Measurements from ENCODE around the gene KLHL26. TPM values are rescaled to one million over a fixed set of nuclear protein-coding genes. Genes with fewer than 3 reads are reported as not detected.

The KLHL26 gene
- total and polyA plus RNA-seq, 9 of the 15 experiments (the other 6 are each of a cell fraction or from before 2014, with no cell fraction given) = 0.13 to 13.3 (median 1.4) TPM

- no peak overlapping the region for H3K4me2 ChIP-seq (ENCODE audit: insufficient read depth, low read length)
- peaks cover 5% of the 10 kb centered on the region; the same call in 2 of the 3 replicates for H3K79me2 ChIP-seq (ENCODE audit: control insufficient read depth, insufficient read depth, low read length)
- no peaks in the 10 kb centered on the region for H3K27me3 ChIP-seq (ENCODE audit: control insufficient read depth in 2 of 2, insufficient read depth in 2 of 2, low read length in 2 of 2)
- no peak overlapping the region for H3K27ac ChIP-seq (ENCODE audit: extremely low read depth, low read depth, low read length)
- FAIRE-seq = no peak
- intact Hi-C loops (cut with micrococcal nuclease) = no loop called here
- ChIA-PET CTCF (ENCODE audit: low intra/inter-chr PET ratio) (no interaction called here), POLR2A (interaction anchor here (0.8 to 1.1 kb wide), 2 partner anchors 9 to 11 kb away, joined by 3 read pairs; no protein-coding TSS in a partner anchor)
- H3K9me3 ChIP-seq (replicated peaks; ENCODE audit: control insufficient read depth, insufficient read depth, low read depth, low read length) = no peaks in the 10 kb centered on the region
- no peak for TF ChIP-seq MAFK (IDR thresholded peaks at IDR 0.05; ENCODE audit: low read length)
- TF ChIP-seq, protein P1, sequence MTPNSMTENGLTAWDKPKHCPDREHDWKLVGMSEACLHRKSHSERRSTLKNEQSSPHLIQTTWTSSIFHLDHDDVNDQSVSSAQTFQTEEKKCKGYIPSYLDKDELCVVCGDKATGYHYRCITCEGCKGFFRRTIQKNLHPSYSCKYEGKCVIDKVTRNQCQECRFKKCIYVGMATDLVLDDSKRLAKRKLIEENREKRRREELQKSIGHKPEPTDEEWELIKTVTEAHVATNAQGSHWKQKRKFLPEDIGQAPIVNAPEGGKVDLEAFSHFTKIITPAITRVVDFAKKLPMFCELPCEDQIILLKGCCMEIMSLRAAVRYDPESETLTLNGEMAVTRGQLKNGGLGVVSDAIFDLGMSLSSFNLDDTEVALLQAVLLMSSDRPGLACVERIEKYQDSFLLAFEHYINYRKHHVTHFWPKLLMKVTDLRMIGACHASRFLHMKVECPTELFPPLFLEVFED (CRISPR knock-in tag; conservative IDR thresholded peaks at IDR 0.05) = no peak
- no peak for TF ChIP-seq BRD9 (IDR thresholded peaks at IDR 0.05; ENCODE audit: low read depth, partially characterized antibody)
- no peak for TF ChIP-seq MEF2A (IDR thresholded peaks at IDR 0.05; ENCODE audit: control insufficient read depth, low read depth, low read length)
- no peak for TF ChIP-seq ELF4 (CRISPR knock-in tag; IDR thresholded peaks at IDR 0.05)
- H3K9me1 ChIP-seq (ENCODE audit: control insufficient read depth, insufficient read depth, low read length) = peaks cover 8% of the 10 kb centered on the region
- BruUV-seq (replicated peaks) = no TSS peak
- H4K20me1 ChIP-seq (replicated peaks; ENCODE audit: control insufficient read depth, insufficient read depth, low read length) = peaks cover 44% of the 10 kb centered on the region
- peaks cover 2% of the 10 kb centered on the region; the same call in 1 of the 3 replicates for H3K36me3 ChIP-seq (ENCODE audit: control insufficient read depth, insufficient read depth, low read length)
- WGBS (ENCODE audit: insufficient coverage, low coverage, missing lambda C conversion rate) = 80% methylated on average over 11 of the region's 13 CpGs
- peak overlapping the region in 1 of 2 experiments; percentile 55; a peak in 2 of 4 replicates for H3K9ac ChIP-seq (ENCODE audit: insufficient read depth in 1 of 2, low read depth in 2 of 2, low read length in 2 of 2)
- in situ Hi-C loops (cut with MboI) = no loop called here
- no peak overlapping the region for H2AFZ ChIP-seq (ENCODE audit: low read depth, low read length)
- no peak for ATAC-seq
- peaks cover 6 to 52% of the 10 kb centered on the region in 2 experiments; a peak in 3 of 5 replicates for H3K4me1 ChIP-seq (replicated peaks in 1 of 2; ENCODE audit: control insufficient read depth in 2 of 2, insufficient read depth in 2 of 2, low read length in 2 of 2)
- DNase-seq (ENCODE audit: extremely low read depth in 1 of 4, low spot score in 3 of 4) = no peak
- no peak overlapping the region for H3K4me3 ChIP-seq
These were observed 12.1 kb downstream of the KLHL26 start for GRCh38 chr19:18648973-18649315.
